GM21717 (cell line): ENCODE measurements around the gene NKRF.
"Not testable (repeated sequence)": the region's sequence is repeated elsewhere in the genome, so short reads cannot be mapped to it uniquely, and the experiment has no call there.

Experiments used
- ATAC-seq: cut with Tn5 transposase; IDR thresholded peaks from one replicate; pipeline ENCODE4 v1.9.1; 2021; ENCODE audit warnings: mild to moderate bottlenecking, moderate library complexity; ENCODE audit not compliant: unreplicated experiment

Gene NKRF

DNA sequence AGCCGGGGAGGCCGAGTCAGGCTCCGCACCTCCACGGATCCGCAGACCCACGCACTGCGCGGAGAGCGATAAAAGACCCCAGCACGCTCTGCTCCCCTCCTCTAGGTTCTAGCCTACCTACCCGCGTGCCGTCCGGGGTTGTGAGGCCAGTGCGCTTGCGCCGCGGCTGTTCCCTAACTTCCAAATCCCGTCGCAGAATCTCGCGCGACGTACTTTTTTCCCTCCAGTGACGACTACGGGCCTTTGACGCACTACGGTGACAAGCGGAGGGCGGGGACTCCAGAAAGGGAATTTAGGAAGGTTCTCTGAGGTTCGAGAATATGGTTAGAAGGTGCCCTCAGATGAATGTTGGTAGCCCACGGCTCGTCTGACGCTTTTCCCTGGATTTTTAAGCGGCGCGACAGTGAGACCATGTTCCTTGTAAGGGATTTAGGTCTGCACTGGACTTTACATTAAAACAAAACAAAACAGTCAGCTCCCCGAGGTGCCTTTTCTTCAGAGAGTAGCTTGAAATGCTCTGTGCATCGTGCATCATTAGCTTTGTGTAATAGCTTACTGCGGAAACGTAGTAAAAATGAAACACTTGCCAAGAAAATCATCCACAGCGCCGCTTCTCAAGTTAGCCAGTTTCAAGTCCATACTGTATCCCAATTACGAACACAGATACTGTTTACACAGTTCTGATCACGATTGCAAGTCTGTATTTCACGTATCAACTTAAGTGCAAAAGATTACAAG is at the start of gene NKRF:
NKRF (minus strand) TSS at position 145 of the 738 bp plus-strand sequence.
- ATAC-seq = peak; percentile 63

DNA sequence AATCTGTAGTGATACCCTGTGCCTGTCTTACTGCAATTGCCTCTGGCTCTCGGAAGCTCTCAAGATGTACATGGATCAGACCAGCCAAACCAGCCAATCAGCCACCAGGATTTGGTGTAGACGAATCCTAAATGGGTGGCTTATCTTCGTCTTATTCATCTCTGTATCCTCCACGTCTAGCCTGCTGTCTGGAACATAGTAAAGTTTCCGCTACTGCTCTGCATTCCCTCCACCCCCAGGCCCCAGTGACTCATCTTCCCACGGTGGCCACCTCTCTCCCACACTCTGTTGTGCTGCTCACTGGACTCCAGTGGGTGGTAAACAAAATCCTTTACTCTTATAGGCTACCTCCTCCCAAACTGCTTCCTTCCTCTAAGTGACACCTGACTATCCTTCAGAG is 48.9 kb upstream of the NKRF start:
- no peak for ATAC-seq

DNA sequence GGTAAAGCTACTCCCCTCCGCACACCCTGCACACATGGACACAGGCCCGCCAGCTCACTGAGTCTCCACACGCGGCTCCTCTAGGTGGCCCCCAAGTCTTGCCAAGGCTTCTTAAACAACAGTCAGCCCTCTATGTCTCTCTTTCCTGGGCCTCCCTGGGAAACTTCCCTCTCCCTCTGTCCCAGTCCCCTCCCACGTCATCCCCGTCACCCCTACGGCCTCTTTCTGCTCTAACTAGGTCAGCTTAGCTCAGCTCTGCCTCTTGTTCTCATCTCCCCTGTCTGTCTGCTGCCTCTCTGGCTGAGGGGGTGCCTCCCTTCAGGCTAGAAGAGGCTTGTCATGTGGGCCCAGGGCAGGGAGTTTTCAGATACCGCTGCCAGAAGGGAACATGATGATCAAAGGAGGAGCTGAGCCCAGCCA is 47.9 kb upstream of the NKRF start:
- ATAC-seq = no peak

- ATAC-seq = no peak
Measured at GRCh38 chrX:119648421-119648775, 42.2 kb upstream of the NKRF start.

GRCh38 chrX:119647552-119648420 is 41.6 kb upstream of the NKRF start:
- peak; percentile 96 for ATAC-seq

GRCh38 chrX:119647089-119647488 is 40.9 kb upstream of the NKRF start:
- no peak for ATAC-seq

- ATAC-seq = peak; percentile 32
Measured at GRCh38 chrX:119646515-119646914, 40.3 kb upstream of the NKRF start.

- ATAC-seq = no peak
Measured at GRCh38 chrX:119643696-119644095, 37.5 kb upstream of the NKRF start.

DNA sequence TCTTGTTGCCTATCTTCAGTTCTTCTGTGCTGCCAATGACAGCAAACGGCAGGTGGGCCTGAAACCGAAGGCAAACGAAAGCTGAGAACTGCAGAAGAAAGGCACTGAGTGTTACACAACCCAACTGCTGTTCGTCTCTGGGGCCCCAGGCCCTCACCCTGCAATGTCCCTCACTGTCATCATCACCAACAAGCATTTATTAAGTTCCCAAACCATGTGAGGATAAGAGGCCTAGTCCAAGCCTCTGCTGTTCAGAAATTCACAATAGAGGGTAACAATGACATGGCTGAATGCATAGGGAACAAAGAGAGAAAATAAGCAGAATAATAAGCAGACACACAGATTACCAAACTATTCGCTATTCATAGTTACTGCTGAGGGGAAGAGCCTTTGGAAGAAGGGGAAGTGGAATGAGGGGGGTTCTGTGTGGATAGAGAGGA is 34.5 kb upstream of the NKRF start:
- no peak for ATAC-seq

GRCh38 chrX:119638725-119639471 is 32.7 kb upstream of the NKRF start:
- peak; percentile 54 for ATAC-seq

- ATAC-seq = not testable (repeated sequence)
Measured at GRCh38 chrX:119637421-119637820, 31.2 kb upstream of the NKRF start.

DNA sequence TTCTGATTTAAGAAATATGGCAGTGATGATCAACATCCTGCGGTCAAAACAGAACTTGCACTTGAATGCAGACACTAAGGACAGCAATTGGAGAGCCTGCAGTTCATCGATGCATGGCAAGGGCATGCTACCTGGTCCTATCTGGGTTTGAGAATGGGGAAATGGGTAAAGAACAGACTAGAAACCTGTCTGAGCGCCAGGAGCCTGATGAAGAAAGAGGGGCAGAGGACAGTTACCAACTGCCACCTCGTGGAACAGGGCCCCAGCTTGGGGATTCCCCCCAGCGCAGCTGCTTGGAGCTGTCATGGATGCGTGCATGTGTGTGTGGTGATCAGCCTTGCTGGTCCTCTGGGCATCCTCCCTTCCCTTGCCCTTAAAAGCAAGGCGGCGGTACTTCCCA is 30.2 kb upstream of the NKRF start:
- ATAC-seq = peak; percentile 54

DNA sequence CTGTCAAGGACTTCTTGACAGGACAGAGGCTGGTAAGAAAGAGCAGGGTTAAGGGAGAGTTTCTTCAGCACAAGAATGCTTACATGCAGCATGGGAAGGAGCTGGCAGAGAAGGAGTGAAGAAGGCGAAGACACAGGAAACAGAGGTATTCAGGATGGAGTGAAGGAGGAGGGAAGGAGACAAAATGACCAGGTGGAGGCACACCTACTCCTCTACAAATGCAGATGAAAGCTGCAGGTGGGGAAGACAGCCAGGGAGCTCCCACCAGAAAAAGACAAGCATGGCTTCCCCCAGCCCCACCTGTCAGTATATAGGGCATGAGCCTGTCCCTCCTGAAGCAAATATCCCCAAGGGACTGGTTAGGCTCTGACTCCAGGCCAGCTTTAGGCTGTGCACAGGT is 29.6 kb upstream of the NKRF start:
- ATAC-seq = peak; percentile 4

DNA sequence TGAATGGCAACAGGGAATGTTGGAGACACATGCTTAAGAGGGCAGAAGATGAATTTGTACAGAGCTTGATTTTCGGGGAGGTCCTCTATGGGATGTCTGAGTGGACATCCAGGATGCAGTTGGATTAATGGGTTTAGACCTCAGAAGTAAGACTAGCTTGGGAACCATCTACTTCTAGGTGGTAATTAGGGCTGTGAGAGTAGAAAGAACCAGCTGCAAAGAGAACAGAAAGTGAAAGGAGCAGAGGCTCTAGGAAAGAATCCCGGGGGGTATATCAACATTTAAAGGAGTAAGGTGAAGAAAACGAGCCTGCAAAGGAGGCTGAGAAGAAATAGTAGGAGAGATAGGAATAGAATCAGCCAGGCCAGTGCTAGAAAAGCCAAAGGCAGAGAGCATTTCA is 29.0 kb upstream of the NKRF start:
- ATAC-seq = no peak

GRCh38 chrX:119625843-119626242 is 19.6 kb upstream of the NKRF start:
- ATAC-seq = no peak

- no peak for ATAC-seq
Measured at GRCh38 chrX:119624951-119625668, 18.9 kb upstream of the NKRF start.

DNA sequence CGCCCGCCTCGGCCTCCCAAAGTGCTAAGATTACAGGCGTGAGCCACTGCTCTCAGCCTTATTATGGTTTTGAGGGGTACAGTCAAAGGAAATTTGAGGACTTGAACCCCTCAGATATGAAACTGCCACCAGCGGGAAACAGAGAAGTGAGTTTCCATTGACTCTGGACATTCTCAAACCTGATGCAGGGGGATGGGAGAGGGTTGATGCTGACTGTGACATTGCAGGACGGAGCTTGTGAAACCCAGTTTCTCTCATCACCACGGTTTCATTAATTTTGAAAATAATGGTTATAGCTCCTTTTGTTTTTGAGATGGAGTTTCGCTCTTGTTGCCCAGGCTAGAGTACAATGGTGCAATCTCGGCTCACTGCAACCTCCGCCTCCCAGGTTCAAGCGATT is 18.2 kb upstream of the NKRF start:
- no peak for ATAC-seq

- ATAC-seq = no peak
Measured at GRCh38 chrX:119622356-119623232, 16.4 kb upstream of the NKRF start.

GRCh38 chrX:119618439-119618838 is 12.2 kb upstream of the NKRF start:
- ATAC-seq = peak; percentile 26
